ENCODE data around the gene SDS.

Gene SDS

GRCh38 chr12:113424915-113425823 is 21.5 kb upstream of the SDS start:
- peak; percentile 48 for DNase-seq

GRCh38 chr12:113424456-113424855 is 20.8 kb upstream of the SDS start:
- DNase-seq, result no peak

- no peak for DNase-seq
These were observed 19.4 kb upstream of the SDS start for GRCh38 chr12:113422886-113423669.

- no peak for DNase-seq
These were observed 18.6 kb upstream of the SDS start, which contains the start of gene SDSL for GRCh38 chr12:113422030-113422885. Gene SDSL, plus strand, starts transcription at chr12:113422380. Its CDS starts 5,603 bp downstream, at chr12:113427983.

- no peak for DNase-seq
These were observed 17.4 kb upstream of the SDS start for GRCh38 chr12:113420996-113421595.

- DNase-seq, result no peak
These were observed 14.7 kb upstream of the SDS start for GRCh38 chr12:113418213-113418879.

- DNase-seq, result no peak
These were observed 12.5 kb upstream of the SDS start for GRCh38 chr12:113416091-113416754.

GRCh38 chr12:113414519-113415038 is 10.9 kb upstream of the SDS start:
- no peak for DNase-seq

GRCh38 chr12:113413488-113413939 is 9.8 kb upstream of the SDS start:
- DNase-seq, result no peak

- DNase-seq, result no peak
These were observed 5.9 kb upstream of the SDS start for GRCh38 chr12:113409462-113410124.

GRCh38 chr12:113408756-113409298 is 5.1 kb upstream of the SDS start:
- no peak for DNase-seq

GRCh38 chr12:113407931-113408600 is 4.4 kb upstream of the SDS start:
- no peak for DNase-seq

GRCh38 chr12:113405694-113406093 is 2.0 kb upstream of the SDS start:
- no peak for DNase-seq

GRCh38 chr12:113402586-113403260 is 964 bp downstream of the SDS start:
- DNase-seq, result no peak

- no peak for DNase-seq
These were observed 2.4 kb downstream of the SDS start for GRCh38 chr12:113401066-113402000.

GRCh38 chr12:113400362-113400761 is 3.3 kb downstream of the SDS start:
- no peak for DNase-seq

- DNase-seq, result no peak
These were observed 4.2 kb downstream of the SDS start for GRCh38 chr12:113399490-113399889.
